DOHH2 (cell line): ENCODE data around the gene TCL1B.

Experiments
- H3F3A ChIP-seq: fragments of 200-600 bp; sonication (generic), shearing (Covaris generic); 2 replicates; pipeline ENCODE4 v1.6.0; 2016; ENCODE audit warnings: antibody characterized with exemption, mild to moderate bottlenecking; ENCODE audit not compliant: control insufficient read depth, insufficient read depth
- H3K27ac ChIP-seq: fragments of 200-600 bp; sonication (generic); 2 replicates; pipeline ENCODE4 v1.5.1; 2014; ENCODE audit warnings: low read depth, mild to moderate bottlenecking, low read length, moderate library complexity
- H3K27me3 ChIP-seq: fragments of 200-600 bp; sonication (generic); 2 replicates; pipeline ENCODE4 v1.6.1; 2014; ENCODE audit warnings: mild to moderate bottlenecking, low read length, mixed read lengths; ENCODE audit not compliant: control insufficient read depth
- H3K36me3 ChIP-seq: fragments of 200-600 bp; sonication (generic); 2 replicates; pipeline ENCODE4 v1.6.1; 2014; ENCODE audit warnings: mild to moderate bottlenecking, low read length, moderate library complexity, mixed read lengths; ENCODE audit not compliant: control insufficient read depth
- H3K4me1 ChIP-seq: fragments of 200-600 bp; sonication (generic); 2 replicates; pipeline ENCODE4 v1.6.1; 2014; ENCODE audit warnings: mild to moderate bottlenecking, low read length, mixed read lengths; ENCODE audit not compliant: control insufficient read depth
- H3K4me2 ChIP-seq: fragments of 200-600 bp; sonication (generic); 2 replicates; pipeline ENCODE4 v1.6.0; 2014; ENCODE audit warnings: mild to moderate bottlenecking, low read length, moderate library complexity
- H3K4me3 ChIP-seq: fragments of 200-600 bp; sonication (generic); 2 replicates; pipeline ENCODE4 v1.5.1; 2014; ENCODE audit warnings: mild to moderate bottlenecking, low read length, mixed read lengths
- H3K79me2 ChIP-seq: fragments of 200-600 bp; sonication (generic); 2 replicates; pipeline ENCODE4 v1.6.1; 2014; ENCODE audit warnings: mild to moderate bottlenecking, low read length, mixed read lengths; ENCODE audit not compliant: control insufficient read depth
- H3K9me2 ChIP-seq: fragments of 200-600 bp; sonication (generic); replicated peaks from 2 replicates; pipeline ENCODE4 v1.6.1; 2014; ENCODE audit warnings: mild to moderate bottlenecking, low read length, mixed read lengths; ENCODE audit not compliant: control insufficient read depth
- H3K9me3 ChIP-seq: fragments of 200-600 bp; sonication (generic); 2 replicates; pipeline ENCODE4 v1.6.1; 2014; ENCODE audit warnings: antibody characterized with exemption, low read length, mixed read lengths; ENCODE audit not compliant: control insufficient read depth, insufficient read depth
- H4K20me1 ChIP-seq: fragments of 200-600 bp; sonication (generic); 2 replicates; pipeline ENCODE4 v1.6.0; 2014; ENCODE audit warnings: low read depth, mild to moderate bottlenecking, antibody characterized with exemption, low read length, moderate library complexity; ENCODE audit not compliant: control insufficient read depth, insufficient read depth
- CTCF ChIP-seq: fragments of 200-600 bp; sonication (generic); IDR thresholded peaks from one replicate; pipeline ENCODE4 v1.5.1; 2014; ENCODE audit warnings: antibody characterized with exemption, mild to moderate bottlenecking, low read depth, low read length; ENCODE audit not compliant: poor library complexity, severe bottlenecking
- EZH2phosphoT487 ChIP-seq: fragments of 200-600 bp; sonication (generic); IDR thresholded peaks from 2 replicates; pipeline ENCODE4 v1.6.1; 2017; ENCODE audit warnings: borderline replicate concordance, mild to moderate bottlenecking, antibody characterized with exemption, low read length, moderate library complexity, mixed read lengths

TCL1B gene

GRCh38 chr14:95656634-95657033 lies 29.6 kb upstream of the TCL1B start:
- H3K79me2 ChIP-seq = no peaks in the 10 kb centered on the region
- no peak overlapping the region for H3K4me3 ChIP-seq
- H3K4me2 ChIP-seq = no peak overlapping the region
- 0 out of 2 replicates have a peak, but pooled peaks cover 2% of the 10 kb centered on the region for H3F3A ChIP-seq
- H3K36me3 ChIP-seq = no peaks in the 10 kb centered on the region
- H3K9me3 ChIP-seq = no peaks in the 10 kb centered on the region
- peaks cover 39% of the 10 kb centered on the region for H3K4me1 ChIP-seq
- TF ChIP-seq CTCF = no peak
- no peak for TF ChIP-seq EZH2phosphoT487
- no peaks in the 10 kb centered on the region for H4K20me1 ChIP-seq
- H3K27ac ChIP-seq = no peak overlapping the region
- no peaks in the 10 kb centered on the region for H3K9me2 ChIP-seq
- peaks cover 10% of the 10 kb centered on the region for H3K27me3 ChIP-seq

GRCh38 chr14:95657454-95657853 lies 28.8 kb upstream of the TCL1B start:
- no peak overlapping the region for H3K4me2 ChIP-seq
- H3K79me2 ChIP-seq = no peaks in the 10 kb centered on the region
- TF ChIP-seq CTCF (no peak), EZH2phosphoT487 (no peak)
- H3K27me3 ChIP-seq = peaks cover 10% of the 10 kb centered on the region
- no peaks in the 10 kb centered on the region for H3K36me3 ChIP-seq
- no peaks in the 10 kb centered on the region for H3K9me3 ChIP-seq
- H4K20me1 ChIP-seq = no peaks in the 10 kb centered on the region
- H3K4me3 ChIP-seq = no peak overlapping the region
- H3F3A ChIP-seq = peaks cover 5% of the 10 kb centered on the region; the same call in 1 of the 2 replicates
- H3K4me1 ChIP-seq = peaks cover 39% of the 10 kb centered on the region
- no peak overlapping the region for H3K27ac ChIP-seq
- H3K9me2 ChIP-seq = no peaks in the 10 kb centered on the region

- peaks cover 3% of the 10 kb centered on the region; the same call in 1 of the 2 replicates for H3F3A ChIP-seq
- peaks cover 15% of the 10 kb centered on the region for H3K27me3 ChIP-seq
- TF ChIP-seq EZH2phosphoT487 (no peak), CTCF (no peak)
- no peaks in the 10 kb centered on the region for H3K79me2 ChIP-seq
- H3K4me1 ChIP-seq = peaks cover 46% of the 10 kb centered on the region
- H3K36me3 ChIP-seq = no peaks in the 10 kb centered on the region
- H3K27ac ChIP-seq = no peak overlapping the region
- H3K9me2 ChIP-seq = no peaks in the 10 kb centered on the region
- H4K20me1 ChIP-seq = no peaks in the 10 kb centered on the region
- no peak overlapping the region for H3K4me3 ChIP-seq
- H3K4me2 ChIP-seq = no peak overlapping the region
- no peaks in the 10 kb centered on the region for H3K9me3 ChIP-seq
These were observed 26.8 kb upstream of the TCL1B start for GRCh38 chr14:95659293-95659989.
